ENCODE data around the gene LITAFD.

The LITAFD gene

DNA sequence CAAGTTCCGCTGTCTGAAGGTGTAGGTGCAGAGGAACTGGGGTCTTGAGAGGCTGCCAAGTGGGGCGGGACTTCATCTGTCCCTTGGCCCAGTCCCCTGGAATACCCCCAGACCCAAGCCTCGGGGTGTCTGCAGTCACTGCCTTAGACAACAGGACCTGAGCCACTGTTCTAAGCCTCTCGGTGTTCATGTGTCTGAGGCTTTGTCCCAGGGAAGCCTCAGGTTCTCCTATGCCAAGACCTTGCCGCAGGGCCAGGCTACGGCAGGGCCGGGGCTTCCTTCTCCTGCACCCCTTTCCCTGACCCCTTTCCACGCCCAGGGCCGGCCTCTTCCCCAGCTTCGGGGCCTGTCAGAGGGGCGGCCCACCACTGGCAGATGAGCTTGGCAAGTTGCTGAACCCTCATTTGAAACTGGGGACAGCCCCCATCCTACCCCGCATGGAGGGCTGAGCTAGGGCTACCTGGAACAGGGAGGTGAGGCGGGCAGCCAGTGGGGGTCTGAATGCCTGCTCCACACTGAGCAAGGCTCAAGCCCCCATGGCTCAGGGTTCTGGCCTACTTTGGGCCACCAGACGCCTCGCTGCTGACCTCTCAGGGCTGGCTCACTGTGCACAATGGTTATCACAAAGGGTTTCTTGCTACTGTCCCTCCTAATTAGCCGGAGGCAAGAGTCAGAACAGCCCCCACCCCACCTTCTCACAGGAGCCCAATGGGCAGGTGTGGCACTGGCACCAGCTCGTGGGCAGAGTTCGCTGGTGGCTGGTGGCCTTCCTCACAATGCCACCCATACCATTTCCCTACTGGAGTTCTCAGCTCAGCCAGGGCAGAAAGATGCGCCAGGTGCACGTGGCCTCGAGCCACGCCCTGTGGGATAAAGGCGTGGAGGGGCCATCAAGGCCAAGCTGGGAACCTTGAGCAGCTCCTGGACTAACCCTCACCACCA is 7.1 kb downstream of the LITAFD start:
- Histone ChIP-seq H3K79me1 (ENCODE audit: low read length) (no peaks in the 10 kb centered on the region), H3K4me2 (ENCODE audit: low read length) (no peak overlapping the region), H2AK5ac (ENCODE audit: low read length) (no peak overlapping the region), H3K23ac (ENCODE audit: low read length) (no peak overlapping the region), H2BK5ac (ENCODE audit: low read depth, low read length, poor library complexity) (no peak overlapping the region), H3K4me3 (ENCODE audit: low read depth, low read length) (no peak overlapping the region), H3K27me3 (ENCODE audit: insufficient read depth, low read length) (no peaks in the 10 kb centered on the region), H4K8ac (ENCODE audit: low read depth, low read length) (no peak overlapping the region), H3K4me1 (ENCODE audit: control insufficient read depth in 1 of 2, insufficient read depth in 2 of 2, low read length in 2 of 2) (peaks cover 2% of the 10 kb centered on the region in 2 experiments), H2BK120ac (ENCODE audit: insufficient read depth, low read length, poor library complexity) (no peak overlapping the region), H3K9ac (ENCODE audit: low read length) (no peak overlapping the region), H3K9me3 (ENCODE audit: insufficient read depth, low read depth, low read length) (peaks cover 2% of the 10 kb centered on the region), H3K36me3 (ENCODE audit: control insufficient read depth in 1 of 2, insufficient read depth in 2 of 2, low read length in 2 of 2) (peaks cover 49 to 54% of the 10 kb centered on the region in 2 experiments), H3K4ac (ENCODE audit: low read depth, low read length) (no peak overlapping the region), H3K14ac (ENCODE audit: low read length) (no peak overlapping the region), H3K79me2 (ENCODE audit: control insufficient read depth, insufficient read depth, low read length, poor library complexity) (no peaks in the 10 kb centered on the region), H4K91ac (ENCODE audit: low read depth, low read length) (no peak overlapping the region), H2AFZ (ENCODE audit: insufficient read depth, low read length, poor library complexity) (no peak overlapping the region), H3K18ac (ENCODE audit: low read length) (no peak overlapping the region), H4K12ac (ENCODE audit: low read depth, low read length) (no peak overlapping the region), H2BK12ac (ENCODE audit: low read length) (no peak overlapping the region), H3K27ac (ENCODE audit: low read depth, low read length) (no peak overlapping the region)
- DNase-seq = no peak
- WGBS (ENCODE audit: extremely low coverage, insufficient coverage, insufficient read length) = no CpG with 5 or more reads among the region's 23 CpGs

DNA sequence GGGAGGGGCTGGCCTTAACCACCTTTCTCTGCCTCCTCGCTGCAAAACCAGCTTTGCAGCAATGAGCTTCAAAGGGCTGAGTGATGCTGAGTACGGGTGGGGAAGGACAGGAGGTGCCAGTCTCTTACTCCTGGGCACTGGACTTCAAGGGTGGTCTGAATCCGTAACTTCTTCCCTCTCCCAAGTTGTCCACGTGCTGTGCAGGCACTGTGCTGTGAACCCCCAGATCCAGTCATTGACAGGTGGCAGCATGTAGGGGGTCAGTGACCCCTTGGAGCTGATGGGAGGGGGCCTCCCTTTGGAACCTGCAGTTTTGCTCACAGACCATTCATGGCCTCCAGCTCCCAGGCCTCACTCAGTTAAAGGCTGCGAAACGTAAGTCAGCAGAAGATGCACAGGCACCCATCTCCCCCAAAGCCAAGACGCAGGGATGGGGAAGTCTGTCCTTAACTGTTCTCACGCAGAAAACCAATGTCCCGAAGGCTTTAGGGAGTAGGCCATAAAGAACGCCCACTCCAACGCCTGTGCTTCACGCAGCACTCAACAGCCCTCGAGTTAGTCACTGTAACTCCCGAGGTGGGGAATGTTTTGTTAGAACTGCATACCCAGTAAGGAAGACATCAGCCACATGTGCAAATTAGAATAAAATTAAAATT is 7.9 kb downstream of the LITAFD start:
- Histone ChIP-seq H3K9ac (ENCODE audit: low read length) (no peak overlapping the region), H2BK120ac (ENCODE audit: insufficient read depth, low read length, poor library complexity) (no peak overlapping the region), H3K27ac (ENCODE audit: low read depth, low read length) (no peak overlapping the region), H3K4me1 (ENCODE audit: control insufficient read depth in 1 of 2, insufficient read depth in 2 of 2, low read length in 2 of 2) (no peaks in the 10 kb centered on the region), H3K79me2 (ENCODE audit: control insufficient read depth, insufficient read depth, low read length, poor library complexity) (no peaks in the 10 kb centered on the region), H3K18ac (ENCODE audit: low read length) (no peak overlapping the region), H4K12ac (ENCODE audit: low read depth, low read length) (no peak overlapping the region), H3K4ac (ENCODE audit: low read depth, low read length) (no peak overlapping the region), H2AFZ (ENCODE audit: insufficient read depth, low read length, poor library complexity) (no peak overlapping the region), H4K91ac (ENCODE audit: low read depth, low read length) (no peak overlapping the region), H3K4me3 (ENCODE audit: low read depth, low read length) (no peak overlapping the region), H2BK12ac (ENCODE audit: low read length) (no peak overlapping the region), H4K8ac (ENCODE audit: low read depth, low read length) (no peak overlapping the region), H3K4me2 (ENCODE audit: low read length) (no peak overlapping the region), H2AK5ac (ENCODE audit: low read length) (no peak overlapping the region), H3K36me3 (ENCODE audit: control insufficient read depth in 1 of 2, insufficient read depth in 2 of 2, low read length in 2 of 2) (peaks cover 57 to 62% of the 10 kb centered on the region in 2 experiments), H2BK5ac (ENCODE audit: low read depth, low read length, poor library complexity) (no peak overlapping the region), H3K79me1 (ENCODE audit: low read length) (no peaks in the 10 kb centered on the region), H3K27me3 (ENCODE audit: insufficient read depth, low read length) (no peaks in the 10 kb centered on the region), H3K23ac (ENCODE audit: low read length) (no peak overlapping the region), H3K9me3 (ENCODE audit: insufficient read depth, low read depth, low read length) (peaks cover 2% of the 10 kb centered on the region), H3K14ac (ENCODE audit: low read length) (no peak overlapping the region)
- no CpG with 5 or more reads among the region's 14 CpGs for WGBS (ENCODE audit: extremely low coverage, insufficient coverage, insufficient read length)
- no peak for DNase-seq

DNA sequence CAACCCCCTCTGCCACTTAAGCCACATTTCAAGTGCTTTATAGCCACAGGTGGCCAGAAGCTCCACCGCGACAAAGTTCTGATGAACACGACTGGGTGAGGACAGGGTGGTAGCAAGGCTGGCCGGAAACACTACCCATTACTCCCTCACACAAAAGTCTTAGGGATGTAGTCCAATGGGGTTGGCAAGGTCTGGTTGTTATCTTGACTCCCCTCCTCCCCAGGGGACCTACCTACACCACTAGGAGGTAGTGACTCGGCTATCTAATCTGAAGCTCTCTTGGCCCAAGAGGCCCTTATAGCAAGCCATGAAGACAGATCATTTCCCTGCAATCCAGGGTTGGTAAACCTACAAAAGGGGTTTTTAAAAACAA is 8.4 kb downstream of the LITAFD start:
- Histone ChIP-seq H3K4me1 (ENCODE audit: control insufficient read depth in 1 of 2, insufficient read depth in 2 of 2, low read length in 2 of 2) (no peaks in the 10 kb centered on the region), H3K4me2 (ENCODE audit: low read length) (no peak overlapping the region), H2AFZ (ENCODE audit: insufficient read depth, low read length, poor library complexity) (no peak overlapping the region), H3K27ac (ENCODE audit: low read depth, low read length) (no peak overlapping the region), H3K36me3 (ENCODE audit: control insufficient read depth in 1 of 2, insufficient read depth in 2 of 2, low read length in 2 of 2) (peaks cover 57 to 67% of the 10 kb centered on the region in 2 experiments), H3K23ac (ENCODE audit: low read length) (no peak overlapping the region), H4K91ac (ENCODE audit: low read depth, low read length) (no peak overlapping the region), H2BK12ac (ENCODE audit: low read length) (no peak overlapping the region), H2AK5ac (ENCODE audit: low read length) (no peak overlapping the region), H3K18ac (ENCODE audit: low read length) (no peak overlapping the region), H4K8ac (ENCODE audit: low read depth, low read length) (no peak overlapping the region), H3K4me3 (ENCODE audit: low read depth, low read length) (no peak overlapping the region), H2BK5ac (ENCODE audit: low read depth, low read length, poor library complexity) (no peak overlapping the region), H4K12ac (ENCODE audit: low read depth, low read length) (no peak overlapping the region), H3K9me3 (ENCODE audit: insufficient read depth, low read depth, low read length) (peaks cover 2% of the 10 kb centered on the region), H3K4ac (ENCODE audit: low read depth, low read length) (no peak overlapping the region), H2BK120ac (ENCODE audit: insufficient read depth, low read length, poor library complexity) (no peak overlapping the region), H3K79me2 (ENCODE audit: control insufficient read depth, insufficient read depth, low read length, poor library complexity) (no peaks in the 10 kb centered on the region), H3K79me1 (ENCODE audit: low read length) (no peaks in the 10 kb centered on the region), H3K9ac (ENCODE audit: low read length) (no peak overlapping the region), H3K27me3 (ENCODE audit: insufficient read depth, low read length) (no peaks in the 10 kb centered on the region), H3K14ac (ENCODE audit: low read length) (no peak overlapping the region)
- no peak for DNase-seq
- WGBS (ENCODE audit: extremely low coverage, insufficient coverage, insufficient read length) = no CpG with 5 or more reads among the region's 5 CpGs

DNA sequence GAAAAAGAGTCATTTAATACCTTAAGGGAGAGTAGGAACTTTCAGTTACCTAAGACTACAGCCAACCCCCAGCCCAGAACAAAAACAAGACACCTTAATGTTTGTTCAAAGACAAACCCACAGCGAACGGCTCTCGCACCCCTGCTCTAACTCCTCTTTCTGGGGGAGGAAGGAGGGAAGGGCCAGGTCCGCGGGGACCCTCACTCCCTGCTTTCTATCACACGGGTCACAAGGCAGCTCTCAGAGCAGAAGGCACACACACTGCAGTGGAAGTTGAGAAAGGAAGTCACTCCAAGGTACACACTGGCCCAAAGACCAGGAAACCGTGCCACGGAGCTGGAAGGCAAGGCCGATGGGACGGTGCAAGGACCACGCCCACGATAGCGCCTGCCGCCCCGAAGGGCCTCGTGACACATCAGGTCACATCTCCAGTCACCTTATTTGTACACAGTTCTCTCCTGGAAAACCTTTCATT is 10.0 kb downstream of the LITAFD start:
- Histone ChIP-seq H3K23ac (ENCODE audit: low read length) (no peak overlapping the region), H3K14ac (ENCODE audit: low read length) (no peak overlapping the region), H2BK120ac (ENCODE audit: insufficient read depth, low read length, poor library complexity) (no peak overlapping the region), H4K12ac (ENCODE audit: low read depth, low read length) (no peak overlapping the region), H3K79me2 (ENCODE audit: control insufficient read depth, insufficient read depth, low read length, poor library complexity) (no peaks in the 10 kb centered on the region), H3K4ac (ENCODE audit: low read depth, low read length) (no peak overlapping the region), H2BK12ac (ENCODE audit: low read length) (no peak overlapping the region), H3K79me1 (ENCODE audit: low read length) (no peaks in the 10 kb centered on the region), H3K4me1 (ENCODE audit: control insufficient read depth in 1 of 2, insufficient read depth in 2 of 2, low read length in 2 of 2) (no peaks in the 10 kb centered on the region), H3K27me3 (ENCODE audit: insufficient read depth, low read length) (no peaks in the 10 kb centered on the region), H3K4me2 (ENCODE audit: low read length) (no peak overlapping the region), H2AK5ac (ENCODE audit: low read length) (no peak overlapping the region), H3K27ac (ENCODE audit: low read depth, low read length) (no peak overlapping the region), H3K4me3 (ENCODE audit: low read depth, low read length) (no peak overlapping the region), H3K36me3 (ENCODE audit: control insufficient read depth in 1 of 2, insufficient read depth in 2 of 2, low read length in 2 of 2) (peaks cover 65 to 74% of the 10 kb centered on the region in 2 experiments), H2BK5ac (ENCODE audit: low read depth, low read length, poor library complexity) (no peak overlapping the region), H3K9me3 (ENCODE audit: insufficient read depth, low read depth, low read length) (peaks cover 2% of the 10 kb centered on the region), H4K91ac (ENCODE audit: low read depth, low read length) (no peak overlapping the region), H3K18ac (ENCODE audit: low read length) (no peak overlapping the region), H3K9ac (ENCODE audit: low read length) (no peak overlapping the region), H2AFZ (ENCODE audit: insufficient read depth, low read length, poor library complexity) (no peak overlapping the region), H4K8ac (ENCODE audit: low read depth, low read length) (no peak overlapping the region)
- WGBS (ENCODE audit: extremely low coverage, insufficient coverage, insufficient read length) = no CpG with 5 or more reads among the region's 16 CpGs
- no peak for DNase-seq

Data from trophoblast cell (in vitro differentiated cells and primary cell).